K562 treated with DMSO at 1 percent for 48 hours (cell line): Measurements from ENCODE around the gene PRSS38. TPM values are rescaled to one million over a fixed set of nuclear protein-coding genes. Genes with fewer than 3 reads are reported as not detected.

Source experiments
- total RNA-seq: library from RNA; unstranded; fragments of 300-600 nt; gene quantifications from 2 replicates; pipeline ENCODE4 v1.2.3, GENCODE V29; 2022; ENCODE audit warnings: low replicate concordance; ENCODE audit errors: extremely low read depth

PRSS38 gene
- not detected in 2 replicates for total RNA-seq

DNA sequence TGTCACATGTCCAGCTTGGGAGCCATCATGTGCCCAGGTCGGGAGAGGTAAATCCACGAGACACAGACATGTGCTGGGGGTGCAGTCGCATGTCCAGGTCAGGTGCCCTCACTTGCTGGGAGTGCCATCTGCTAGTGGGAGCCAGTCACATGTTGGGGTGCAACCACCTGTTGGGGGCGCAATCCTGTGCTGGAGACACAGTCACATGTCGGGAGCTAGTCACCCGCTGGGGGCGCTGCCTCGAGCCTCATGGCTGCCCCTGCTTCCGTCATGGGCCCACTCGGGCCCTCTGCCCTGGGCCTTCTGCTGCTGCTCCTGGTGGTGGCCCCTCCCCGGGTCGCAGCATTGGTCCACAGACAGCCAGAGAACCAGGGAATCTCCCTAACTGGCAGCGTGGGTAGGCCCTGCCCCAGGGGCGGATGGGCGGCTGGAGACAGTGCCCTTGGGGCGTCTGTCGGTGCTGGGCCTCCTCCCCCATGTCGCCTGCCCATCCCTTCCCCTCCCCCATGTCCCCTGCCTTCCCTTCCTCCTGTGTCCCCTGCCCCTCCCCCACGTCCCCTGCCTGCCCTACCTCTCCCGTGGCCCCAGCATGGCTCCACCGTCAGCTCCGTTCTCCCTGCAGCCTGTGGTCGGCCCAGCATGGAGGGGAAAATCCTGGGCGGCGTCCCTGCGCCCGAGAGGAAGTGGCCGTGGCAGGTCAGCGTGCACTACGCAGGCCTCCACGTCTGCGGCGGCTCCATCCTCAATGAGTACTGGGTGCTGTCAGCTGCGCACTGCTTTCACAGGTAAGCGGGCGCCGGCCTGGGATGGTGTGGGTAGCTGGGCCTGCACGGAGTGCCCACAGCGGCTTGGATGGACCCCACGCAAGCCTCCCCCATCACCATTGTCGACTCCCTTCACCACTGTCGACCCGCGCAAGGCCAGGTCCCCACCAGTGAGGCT, at the start of gene PRSS38:
PRSS38 (plus strand) TSS at position 208 of the 942 bp plus-strand sequence; CDS start at position 250, 42 bp downstream.

Other genes starting within 250 kb of the PRSS38 start
- not detected in 2 replicates for gene JMJD4, start 80.4 kb upstream of the PRSS38 start, total RNA-seq
- not detected in 2 replicates for gene SNAP47, start 80.2 kb upstream of the PRSS38 start, total RNA-seq
- gene WNT9A, start 132.3 kb downstream of the PRSS38 start, total RNA-seq, result not detected in 2 replicates
- not detected in 2 replicates for gene WNT3A, start 191.3 kb downstream of the PRSS38 start, total RNA-seq